Esophagus (tissue), 2 donors: ENCODE measurements around the gene RSL1D1. TPM values are rescaled to one million over a fixed set of nuclear protein-coding genes. Genes with fewer than 3 reads are reported as not detected.

Source experiments
- H3K27ac ChIP-seq, 2 donors: one replicate each; pipeline ENCODE4 v1.5.1; 2013; ENCODE audit warnings: low read depth in 2 of 2, mild to moderate bottlenecking in 2 of 2, inconsistent platforms in 1 of 2, low read length in 1 of 2, moderate library complexity in 1 of 2
- H3K27me3 ChIP-seq, 2 donors: one replicate each; pipeline ENCODE4 v1.6.1; 2013; ENCODE audit warnings: low read length in 2 of 2, control low read depth in 1 of 2, mild to moderate bottlenecking in 1 of 2; ENCODE audit not compliant: insufficient read depth in 2 of 2, control insufficient read depth in 1 of 2
- H3K36me3 ChIP-seq, 2 donors: one replicate each; pipeline ENCODE4 v1.6.1; 2013; ENCODE audit warnings: low read length in 1 of 2; ENCODE audit not compliant: control insufficient read depth in 2 of 2, insufficient read depth in 2 of 2
- H3K4me1 ChIP-seq, 2 donors: one replicate each; pipeline ENCODE4 v1.6.1; 2013; ENCODE audit warnings: low read length in 1 of 2; ENCODE audit not compliant: control insufficient read depth in 2 of 2, insufficient read depth in 2 of 2
- H3K4me3 ChIP-seq, 2 donors: one replicate each; pipeline ENCODE4 v1.5.1; 2013; ENCODE audit warnings: low read length in 2 of 2, mild to moderate bottlenecking in 2 of 2, low read depth in 1 of 2, moderate library complexity in 1 of 2
- H3K9me3 ChIP-seq, 2 donors: one replicate each; pipeline ENCODE4 v1.6.1; 2013; ENCODE audit warnings: mild to moderate bottlenecking in 2 of 2, low read depth in 1 of 2, low read length in 1 of 2, moderate library complexity in 1 of 2; ENCODE audit not compliant: control insufficient read depth in 2 of 2, insufficient read depth in 1 of 2
- WGBS, 2 donors: extraction: QIAGEN DNeasy Blood & Tissue Kit; methylation state at CpG; one replicate each; pipeline ENCODE4 v1.1.7; 2013; 5-methylcytosine and 5-hydroxymethylcytosine counted together
- polyA plus RNA-seq, 2 donors: library from polyadenylated mRNA; stranded (reverse); fragments of 200-250 nt; gene quantifications; one replicate each; pipeline ENCODE4 v1.2.3, GENCODE V29; 2013
- donor health status: healthy with polysubstance abuse.
- donor health status: Bipolar disorder and iron deficiency.

The RSL1D1 gene
- polyA plus RNA-seq, 2 donors: 28.8 to 70.5 TPM

GRCh38 chr16:11805556-11805955 is 45.8 kb downstream of the RSL1D1 start:
- WGBS, 2 donors: 81 to 89% methylated on average over 3 of the region's 3 CpGs
- Histone ChIP-seq H3K27me3 (no peaks in the 10 kb centered on the region), H3K27ac (no peak overlapping the region), H3K4me1 (no peaks in the 10 kb centered on the region), H3K9me3 (no peaks in the 10 kb centered on the region), H3K36me3 (no peaks in the 10 kb centered on the region), H3K4me3 (no peak overlapping the region)

GRCh38 chr16:11801481-11802021 is 49.8 kb downstream of the RSL1D1 start:
- WGBS, 2 donors: 76 to 98% methylated on average over 3 of the region's 3 CpGs
- Histone ChIP-seq H3K4me1 (peaks cover 0 to 5% of the 10 kb centered on the region in 2 donors), H3K4me3 (no peak overlapping the region), H3K27ac (no peak overlapping the region), H3K36me3 (no peaks in the 10 kb centered on the region), H3K27me3 (no peaks in the 10 kb centered on the region), H3K9me3 (no peaks in the 10 kb centered on the region)

GRCh38 chr16:11800382-11800718 is 51.0 kb downstream of the RSL1D1 start:
- Histone ChIP-seq H3K27ac (no peak overlapping the region), H3K4me3 (no peak overlapping the region), H3K9me3 (no peaks in the 10 kb centered on the region), H3K27me3 (no peaks in the 10 kb centered on the region), H3K36me3 (no peaks in the 10 kb centered on the region), H3K4me1 (peaks cover 0 to 5% of the 10 kb centered on the region in 2 donors)
- 89 to 91% methylated on average over 3 of the region's 3 CpGs for WGBS, 2 donors

- no peaks in the 10 kb centered on the region for H3K27me3 ChIP-seq
- H3K4me3 ChIP-seq: no peak overlapping the region
- H3K9me3 ChIP-seq: no peaks in the 10 kb centered on the region
- WGBS, 2 donors: 80 to 83% methylated on average over 14 of the region's 14 CpGs
- no peak overlapping the region for H3K27ac ChIP-seq
- H3K4me1 ChIP-seq: peaks cover 0 to 5% of the 10 kb centered on the region in 2 donors
- peaks cover 0 to 3% of the 10 kb centered on the region in 2 donors for H3K36me3 ChIP-seq
Measured at GRCh38 chr16:11799509-11800381, 51.6 kb downstream of the RSL1D1 start.

GRCh38 chr16:11799017-11799381 is 52.3 kb downstream of the RSL1D1 start:
- Histone ChIP-seq H3K4me3 (no peak overlapping the region), H3K27me3 (no peaks in the 10 kb centered on the region), H3K36me3 (peaks cover 0 to 3% of the 10 kb centered on the region in 2 donors), H3K27ac (no peak overlapping the region), H3K9me3 (no peaks in the 10 kb centered on the region), H3K4me1 (peaks cover under 1 to 5% of the 10 kb centered on the region in 2 donors)
- 94 to 96% methylated on average over 10 of the region's 10 CpGs for WGBS, 2 donors

- peaks cover 4 to 5% of the 10 kb centered on the region in 2 donors for H3K4me1 ChIP-seq
- WGBS, 2 donors: 2 to 4% methylated on average over 7 of the region's 7 CpGs
- H3K4me3 ChIP-seq: peak overlapping the region; percentile 59 to 96
- peak overlapping the region; percentile 95 to 96 for H3K27ac ChIP-seq
- no peaks in the 10 kb centered on the region for H3K27me3 ChIP-seq
- peaks cover 0 to 3% of the 10 kb centered on the region in 2 donors for H3K36me3 ChIP-seq
- H3K9me3 ChIP-seq: no peaks in the 10 kb centered on the region
Measured at GRCh38 chr16:11797957-11798299, 53.4 kb downstream of the RSL1D1 start.

- H3K36me3 ChIP-seq: peaks cover 0 to 3% of the 10 kb centered on the region in 2 donors
- H3K27me3 ChIP-seq: no peaks in the 10 kb centered on the region
- WGBS, 2 donors: 1% methylated on average over 68 to 80 of the region's 80 CpGs
- H3K27ac ChIP-seq: peak within 1 kb of the TSS; percentile 95 to 96
- H3K9me3 ChIP-seq: no peaks in the 10 kb centered on the region
- H3K4me3 ChIP-seq: peak within 1 kb of the TSS; percentile 59 to 96
- peaks cover 4 to 5% of the 10 kb centered on the region in 2 donors for H3K4me1 ChIP-seq
Measured at GRCh38 chr16:11797166-11797956, 54.0 kb downstream of the RSL1D1 start, which contains the start of gene ZC3H7A. TSS of gene ZC3H7A (minus strand) at chr16:11797258. CDS start at chr16:11782354, 14,904 bp downstream.

- no peaks in the 10 kb centered on the region for H3K27me3 ChIP-seq
- H3K4me3 ChIP-seq: peak overlapping the region; percentile 59 to 96
- H3K9me3 ChIP-seq: no peaks in the 10 kb centered on the region
- peak overlapping the region; percentile 79 to 96 for H3K27ac ChIP-seq
- H3K4me1 ChIP-seq: peaks cover 4 to 7% of the 10 kb centered on the region in 2 donors
- peaks cover 0 to 3% of the 10 kb centered on the region in 2 donors for H3K36me3 ChIP-seq
- WGBS, 2 donors: 1% methylated on average over 62 to 91 of the region's 93 CpGs
Measured at GRCh38 chr16:11796227-11797165, 54.8 kb downstream of the RSL1D1 start.

- H3K27me3 ChIP-seq: no peaks in the 10 kb centered on the region
- H3K4me3 ChIP-seq: peak overlapping the region in 1 of 2 donors; percentile 96
- WGBS, 2 donors: 54 to 60% methylated on average over 8 of the region's 8 CpGs
- H3K27ac ChIP-seq: peak overlapping the region; percentile 79 to 96
- H3K36me3 ChIP-seq: peaks cover 0 to 3% of the 10 kb centered on the region in 2 donors
- H3K4me1 ChIP-seq: peaks cover 4 to 7% of the 10 kb centered on the region in 2 donors
- H3K9me3 ChIP-seq: no peaks in the 10 kb centered on the region
Measured at GRCh38 chr16:11795887-11796226, 55.5 kb downstream of the RSL1D1 start.
